GM12878 (cell line): Measurements from ENCODE around the gene EIF4EBP2. TPM values are rescaled to one million over a fixed set of nuclear protein-coding genes. Genes with fewer than 3 reads are reported as not detected.
A peak's percentile ranks its signal among the peaks of the same experiment; 100 is the strongest.

Experiments used
- ATF7 ChIP-seq: fragments of 450-650 bp; IDR thresholded peaks from 2 replicates; pipeline ENCODE4 v1.6.1; 2016; ENCODE audit warnings: low read depth, mild to moderate bottlenecking
- CEBPB ChIP-seq, 2 experiments: fragments of 150-350 bp in 1 of 2; IDR thresholded peaks; 2 replicates each; pipeline ENCODE4 v1.6.1; 2012 to 2014; ENCODE audit warnings: low read depth in 2 of 2, low read length in 2 of 2, borderline replicate concordance in 1 of 2, inconsistent platforms in 1 of 2
- CREM ChIP-seq: IDR thresholded peaks from 2 replicates; pipeline ENCODE4 v1.6.1; 2014; ENCODE audit warnings: antibody characterized with exemption, low read depth
- E4F1 ChIP-seq: fragments of 450-650 bp; IDR thresholded peaks from 2 replicates; pipeline ENCODE4 v1.6.1; 2018; ENCODE audit warnings: borderline replicate concordance, mild to moderate bottlenecking; ENCODE audit not compliant: partially characterized antibody
- EED ChIP-seq: sonication (generic); IDR thresholded peaks from 2 replicates; pipeline ENCODE4 v1.6.1; 2016; ENCODE audit warnings: antibody characterized with exemption, low read depth
- ESRRA ChIP-seq: IDR thresholded peaks from 2 replicates; pipeline ENCODE4 v1.6.1; 2012; ENCODE audit warnings: mild to moderate bottlenecking, low read length, improper control_type of control experiment
- FOXK2 ChIP-seq: fragments of 450-650 bp; IDR thresholded peaks from 2 replicates; pipeline ENCODE4 v1.6.1; 2017; ENCODE audit warnings: mild to moderate bottlenecking, moderate library complexity
- NBN ChIP-seq: fragments of 450-650 bp; IDR thresholded peaks from 2 replicates; pipeline ENCODE4 v1.6.1; 2016
- NR2F1 ChIP-seq: fragments of 450-650 bp; conservative IDR thresholded peaks from 2 replicates; pipeline ENCODE4 v1.6.1; 2017; ENCODE audit warnings: mild to moderate bottlenecking
- NRF1 ChIP-seq: conservative IDR thresholded peaks from 2 replicates; pipeline ENCODE4 v1.6.1; 2011; ENCODE audit warnings: mild to moderate bottlenecking, low read depth, low read length, improper control_type of control experiment
- POU2F2 ChIP-seq: IDR thresholded peaks from 3 replicates; pipeline ENCODE4 v1.6.1; 2011; ENCODE audit warnings: low read depth, mild to moderate bottlenecking, low read length, borderline replicate concordance
- RAD51 ChIP-seq: fragments of 450-650 bp; IDR thresholded peaks from 2 replicates; pipeline ENCODE4 v1.6.1; 2016; ENCODE audit warnings: moderate library complexity, mild to moderate bottlenecking, inconsistent platforms
- RUNX3 ChIP-seq: IDR thresholded peaks from 2 replicates; pipeline ENCODE4 v1.6.1; 2012; ENCODE audit warnings: low read length, inconsistent platforms
- SIX5 ChIP-seq: IDR thresholded peaks from 2 replicates; pipeline ENCODE4 v1.6.1; 2011; ENCODE audit warnings: mild to moderate bottlenecking, low read depth, low read length, moderate library complexity; ENCODE audit not compliant: severe bottlenecking
- SKIL ChIP-seq: fragments of 450-650 bp; IDR thresholded peaks from 2 replicates; pipeline ENCODE4 v1.6.1; 2017; ENCODE audit warnings: mild to moderate bottlenecking, low read depth, inconsistent platforms; ENCODE audit not compliant: poor library complexity, severe bottlenecking
- SMAD1 ChIP-seq: fragments of 450-650 bp; IDR thresholded peaks from 2 replicates; pipeline ENCODE4 v1.6.1; 2018; ENCODE audit warnings: mild to moderate bottlenecking, low read depth; ENCODE audit not compliant: partially characterized antibody
- SMC3 ChIP-seq: IDR thresholded peaks from 2 replicates; pipeline ENCODE4 v1.6.1; 2011; ENCODE audit warnings: low read length, improper control_type of control experiment, borderline replicate concordance
- TAF1 ChIP-seq: IDR thresholded peaks from 2 replicates; pipeline ENCODE4 v1.6.1; 2011; ENCODE audit warnings: mild to moderate bottlenecking, low read depth, low read length, borderline replicate concordance
- ZSCAN29 ChIP-seq: fragments of 450-650 bp; IDR thresholded peaks from 2 replicates; pipeline ENCODE4 v1.6.1; 2017; ENCODE audit warnings: mild to moderate bottlenecking, moderate library complexity
- polyA plus RNA-seq, 11 experiments: library from polyadenylated mRNA; depleted of rRNA in 4 of 11; unstranded in 6 of 11; stranded (reverse) in 5 of 11; fragments of >200 nt; fragmentation: Nextera tagmentation in 4 of 11; fragmentation: Illumina TruSeq in 1 of 11; extraction: Ambion mirVana in 4 of 11; extraction: Trizol in 1 of 11; gene quantifications; 1 replicate in 1 of 11; 2 replicates in 10 of 11; pipeline versions ENCODE4 v1.2.1 to v1.2.3, GENCODE V29; 2011 to 2016; ENCODE audit warnings: inconsistent platforms in 2 of 11, missing spikeins in 2 of 11, low read depth in 1 of 11
- total RNA-seq, 4 experiments: library from RNA; depleted of rRNA in 3 of 4; stranded (reverse); fragments of >200 nt in 3 of 4; fragmentation: Illumina TruSeq in 1 of 4; extraction: Trizol in 1 of 4; gene quantifications; 2 replicates each; pipeline versions ENCODE4 v1.2.1 to v1.2.3, GENCODE V29; 2013 to 2021
- TF ChIP-seq, protein P1 (sequence below), 3 experiments: IDR thresholded peaks in 2 of 3; conservative IDR thresholded peaks in 1 of 3; 2 replicates each; pipeline ENCODE4 v1.5.1; 2011; ENCODE audit warnings: low read depth in 3 of 3, low read length in 3 of 3, mild to moderate bottlenecking in 3 of 3, control low read depth in 2 of 3, moderate library complexity in 2 of 3, inconsistent platforms in 1 of 3, mixed read lengths in 1 of 3; ENCODE audit not compliant: control insufficient read depth in 2 of 3, insufficient read depth in 1 of 3; ENCODE audit errors: extremely low read depth in 1 of 3
- TF ChIP-seq, protein P2 (sequence below): IDR thresholded peaks from 2 replicates; pipeline ENCODE4 v1.6.1; 2012; ENCODE audit warnings: low read depth, low read length, improper control_type of control experiment

Gene EIF4EBP2
- total and polyA plus RNA-seq, 10 of the 15 experiments (the other 5 are each of a cell fraction or from before 2014, with no cell fraction given), result 14.4 to 51.3 (median 28.9) TPM

- no peak for TF ChIP-seq SKIL
- TF ChIP-seq, protein P1, sequence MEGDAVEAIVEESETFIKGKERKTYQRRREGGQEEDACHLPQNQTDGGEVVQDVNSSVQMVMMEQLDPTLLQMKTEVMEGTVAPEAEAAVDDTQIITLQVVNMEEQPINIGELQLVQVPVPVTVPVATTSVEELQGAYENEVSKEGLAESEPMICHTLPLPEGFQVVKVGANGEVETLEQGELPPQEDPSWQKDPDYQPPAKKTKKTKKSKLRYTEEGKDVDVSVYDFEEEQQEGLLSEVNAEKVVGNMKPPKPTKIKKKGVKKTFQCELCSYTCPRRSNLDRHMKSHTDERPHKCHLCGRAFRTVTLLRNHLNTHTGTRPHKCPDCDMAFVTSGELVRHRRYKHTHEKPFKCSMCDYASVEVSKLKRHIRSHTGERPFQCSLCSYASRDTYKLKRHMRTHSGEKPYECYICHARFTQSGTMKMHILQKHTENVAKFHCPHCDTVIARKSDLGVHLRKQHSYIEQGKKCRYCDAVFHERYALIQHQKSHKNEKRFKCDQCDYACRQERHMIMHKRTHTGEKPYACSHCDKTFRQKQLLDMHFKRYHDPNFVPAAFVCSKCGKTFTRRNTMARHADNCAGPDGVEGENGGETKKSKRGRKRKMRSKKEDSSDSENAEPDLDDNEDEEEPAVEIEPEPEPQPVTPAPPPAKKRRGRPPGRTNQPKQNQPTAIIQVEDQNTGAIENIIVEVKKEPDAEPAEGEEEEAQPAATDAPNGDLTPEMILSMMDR (IDR thresholded peaks at IDR 0.05 in 2 of 3, conservative IDR thresholded peaks at IDR 0.05 in 1 of 3; ENCODE audit: control insufficient read depth in 2 of 3, extremely low read depth in 1 of 3, insufficient read depth in 1 of 3, low read depth in 3 of 3, low read length in 3 of 3), result no peak
- no peak for TF ChIP-seq RAD51
- no peak for TF ChIP-seq ZSCAN29
- no peak; the same call in 1 of the 2 replicates for TF ChIP-seq NBN
- no peak for TF ChIP-seq E4F1
- peak; percentile 55; the same call in 1 of the 2 replicates for TF ChIP-seq NR2F1
- peak; percentile 96 for TF ChIP-seq TAF1
- TF ChIP-seq NRF1, result no peak
- TF ChIP-seq, protein P2, sequence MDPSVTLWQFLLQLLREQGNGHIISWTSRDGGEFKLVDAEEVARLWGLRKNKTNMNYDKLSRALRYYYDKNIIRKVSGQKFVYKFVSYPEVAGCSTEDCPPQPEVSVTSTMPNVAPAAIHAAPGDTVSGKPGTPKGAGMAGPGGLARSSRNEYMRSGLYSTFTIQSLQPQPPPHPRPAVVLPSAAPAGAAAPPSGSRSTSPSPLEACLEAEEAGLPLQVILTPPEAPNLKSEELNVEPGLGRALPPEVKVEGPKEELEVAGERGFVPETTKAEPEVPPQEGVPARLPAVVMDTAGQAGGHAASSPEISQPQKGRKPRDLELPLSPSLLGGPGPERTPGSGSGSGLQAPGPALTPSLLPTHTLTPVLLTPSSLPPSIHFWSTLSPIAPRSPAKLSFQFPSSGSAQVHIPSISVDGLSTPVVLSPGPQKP, result peak; percentile 61; the same call in 1 of the 2 replicates
- no peak for TF ChIP-seq CEBPB (IDR thresholded peaks at IDR 0.05; ENCODE audit: borderline replicate concordance in 1 of 2, low read depth in 2 of 2, low read length in 2 of 2)
- no peak for TF ChIP-seq ATF7
- TF ChIP-seq SMC3, result no peak
- no peak for TF ChIP-seq SMAD1
- no peak for TF ChIP-seq FOXK2
- no peak; the same call in 1 of the 2 replicates for TF ChIP-seq RUNX3
- peak; percentile 92 for TF ChIP-seq CREM
- TF ChIP-seq SIX5, result no peak
- no peak for TF ChIP-seq EED
- no peak for TF ChIP-seq POU2F2
- TF ChIP-seq ESRRA, result no peak
Observed at GRCh38 chr10:70404036-70404786, at the start of gene EIF4EBP2 (continued).
